Activated CD4-positive, alpha-beta T cell treated with anti-CD3 and anti-CD28 coated beads, Interleukin-2, Interleukin-6, amounts not matched to agents 100 ng/mL and 50 ng/mL, durations not matched to agents 16 hours and 8 hours (primary cell): ENCODE results near the gene GPR3.

ENCODE experiments used
- DNase-seq: peaks from one replicate; pipeline ENCODE4 v3.0.0-alpha.2; 2020

The GPR3 gene

GRCh38 chr1:27358928-27359313 is 33.5 kb upstream of the GPR3 start:
- no peak for DNase-seq

GRCh38 chr1:27359822-27360158 is 32.6 kb upstream of the GPR3 start:
- no peak for DNase-seq

GRCh38 chr1:27360159-27361043 is 32.0 kb upstream of the GPR3 start:
- DNase-seq, result peak; percentile 20

- DNase-seq, result no peak
Observed at GRCh38 chr1:27361044-27361402, 31.4 kb upstream of the GPR3 start.

- DNase-seq, result no peak
Observed at GRCh38 chr1:27361553-27361952, 30.9 kb upstream of the GPR3 start.

- no peak for DNase-seq
Observed at GRCh38 chr1:27363766-27364695, 28.4 kb upstream of the GPR3 start.

GRCh38 chr1:27364696-27365371 is 27.6 kb upstream of the GPR3 start:
- DNase-seq, result no peak

GRCh38 chr1:27365372-27366112 is 26.9 kb upstream of the GPR3 start:
- DNase-seq, result peak; percentile 87

GRCh38 chr1:27366113-27366410 is 26.4 kb upstream of the GPR3 start:
- peak; percentile 84 for DNase-seq

GRCh38 chr1:27366411-27367159 is 25.8 kb upstream of the GPR3 start, which contains the start of gene MAP3K6:
TSS of gene MAP3K6 (minus strand) at chr1:27366961. CDS start at chr1:27366597, 364 bp downstream.
- DNase-seq, result peak; percentile 63

GRCh38 chr1:27367160-27367650 is 25.2 kb upstream of the GPR3 start:
- no peak for DNase-seq

- DNase-seq, result no peak
Observed at GRCh38 chr1:27368869-27369582, 23.4 kb upstream of the GPR3 start.

- no peak for DNase-seq
Observed at GRCh38 chr1:27372022-27372807, 20.2 kb upstream of the GPR3 start.

GRCh38 chr1:27372808-27373690 is 19.4 kb upstream of the GPR3 start:
- DNase-seq, result no peak

- no peak for DNase-seq
Observed at GRCh38 chr1:27374362-27375086, 17.9 kb upstream of the GPR3 start, which contains the start of gene FCN3. TSS of gene FCN3 (minus strand) at chr1:27374824. CDS start at chr1:27374818, 6 bp downstream.

- no peak for DNase-seq
Observed at GRCh38 chr1:27377760-27378495, 14.5 kb upstream of the GPR3 start.

- DNase-seq, result no peak
Observed at GRCh38 chr1:27379564-27380122, 12.8 kb upstream of the GPR3 start.
